ENCODE data around the gene RDH12.
"Not testable (repeated sequence)": the region's sequence is repeated elsewhere in the genome, so short reads cannot be mapped to it uniquely, and the experiment has no call there.

The RDH12 gene

GRCh38 chr14:67705211-67705610 lies 3.5 kb downstream of the RDH12 start:
- no peak for DNase-seq

- not testable (repeated sequence) for DNase-seq
Observed at GRCh38 chr14:67709346-67709745, 7.7 kb downstream of the RDH12 start.

GRCh38 chr14:67709796-67710195 lies 8.1 kb downstream of the RDH12 start:
- not testable (repeated sequence) for DNase-seq

GRCh38 chr14:67710209-67710608 lies 8.5 kb downstream of the RDH12 start:
- no peak for DNase-seq

- DNase-seq: no peak
Observed at GRCh38 chr14:67717048-67717447, 15.4 kb downstream of the RDH12 start.

GRCh38 chr14:67718265-67718664 lies 16.6 kb downstream of the RDH12 start:
- DNase-seq: no peak

- not testable (repeated sequence) for DNase-seq
Observed at GRCh38 chr14:67719385-67719784, 17.7 kb downstream of the RDH12 start.

- DNase-seq: no peak
Observed at GRCh38 chr14:67719866-67720265, 18.2 kb downstream of the RDH12 start.

- DNase-seq: no peak
Observed at GRCh38 chr14:67721875-67722274, 20.2 kb downstream of the RDH12 start.

- DNase-seq: no peak
Observed at GRCh38 chr14:67722293-67722692, 20.6 kb downstream of the RDH12 start.

- DNase-seq: no peak
Observed at GRCh38 chr14:67725171-67725570, 23.5 kb downstream of the RDH12 start.

GRCh38 chr14:67727361-67727760 lies 25.7 kb downstream of the RDH12 start:
- DNase-seq: no peak

- no peak for DNase-seq
Observed at GRCh38 chr14:67728258-67728657, 26.6 kb downstream of the RDH12 start.

GRCh38 chr14:67729072-67729885 lies 27.6 kb downstream of the RDH12 start:
- no peak for DNase-seq

- DNase-seq: no peak
Observed at GRCh38 chr14:67733616-67734015, 31.9 kb downstream of the RDH12 start.

GRCh38 chr14:67734675-67735074 lies 33.0 kb downstream of the RDH12 start:
- no peak for DNase-seq

GRCh38 chr14:67735336-67736147 lies 33.9 kb downstream of the RDH12 start:
- no peak for DNase-seq

GRCh38 chr14:67736771-67737170 lies 35.1 kb downstream of the RDH12 start:
- peak; percentile 11 for DNase-seq

GRCh38 chr14:67738740-67739504 lies 37.2 kb downstream of the RDH12 start:
- DNase-seq: no peak

- DNase-seq: no peak
Observed at GRCh38 chr14:67744046-67744445, 42.4 kb downstream of the RDH12 start.

GRCh38 chr14:67746927-67747326 lies 45.2 kb downstream of the RDH12 start:
- no peak for DNase-seq

- DNase-seq: no peak
Observed at GRCh38 chr14:67748312-67748711, 46.6 kb downstream of the RDH12 start.

GRCh38 chr14:67749341-67750084 lies 47.8 kb downstream of the RDH12 start:
- DNase-seq: no peak

All from hematopoietic multipotent progenitor cell treated with erythropoietin and hydrocortisone succinate and interleukin-3 and kit ligand, for 8 days (in vitro differentiated cells).